ENCODE results near the gene DOP1A.

DNA sequence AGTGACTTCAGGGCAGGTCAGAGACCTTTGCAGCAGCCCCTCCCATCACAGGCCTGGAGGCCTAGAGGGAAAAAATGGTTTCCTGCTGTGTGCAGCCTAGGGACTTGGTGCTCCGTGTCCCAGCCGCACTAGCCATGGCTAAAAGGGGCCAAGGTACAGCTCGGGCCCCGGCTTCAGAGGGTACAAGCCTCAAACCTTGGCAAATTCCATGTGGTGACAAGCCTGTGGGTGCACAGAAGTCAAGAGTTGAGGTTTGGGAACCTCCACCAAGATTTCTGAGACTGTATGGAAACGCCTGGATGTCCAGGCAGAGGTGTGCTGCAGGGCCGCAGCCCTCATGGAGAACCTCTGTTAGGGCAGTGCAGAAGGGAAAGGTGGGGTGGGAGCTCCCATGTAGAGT, 35.8 kb upstream of the DOP1A start:
- TF ChIP-seq, protein P1, sequence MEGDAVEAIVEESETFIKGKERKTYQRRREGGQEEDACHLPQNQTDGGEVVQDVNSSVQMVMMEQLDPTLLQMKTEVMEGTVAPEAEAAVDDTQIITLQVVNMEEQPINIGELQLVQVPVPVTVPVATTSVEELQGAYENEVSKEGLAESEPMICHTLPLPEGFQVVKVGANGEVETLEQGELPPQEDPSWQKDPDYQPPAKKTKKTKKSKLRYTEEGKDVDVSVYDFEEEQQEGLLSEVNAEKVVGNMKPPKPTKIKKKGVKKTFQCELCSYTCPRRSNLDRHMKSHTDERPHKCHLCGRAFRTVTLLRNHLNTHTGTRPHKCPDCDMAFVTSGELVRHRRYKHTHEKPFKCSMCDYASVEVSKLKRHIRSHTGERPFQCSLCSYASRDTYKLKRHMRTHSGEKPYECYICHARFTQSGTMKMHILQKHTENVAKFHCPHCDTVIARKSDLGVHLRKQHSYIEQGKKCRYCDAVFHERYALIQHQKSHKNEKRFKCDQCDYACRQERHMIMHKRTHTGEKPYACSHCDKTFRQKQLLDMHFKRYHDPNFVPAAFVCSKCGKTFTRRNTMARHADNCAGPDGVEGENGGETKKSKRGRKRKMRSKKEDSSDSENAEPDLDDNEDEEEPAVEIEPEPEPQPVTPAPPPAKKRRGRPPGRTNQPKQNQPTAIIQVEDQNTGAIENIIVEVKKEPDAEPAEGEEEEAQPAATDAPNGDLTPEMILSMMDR (IDR thresholded peaks at IDR 0.05): no peak
- no peak for TF ChIP-seq EZH2 (IDR thresholded peaks at IDR 0.05)
- TF ChIP-seq EZH2phosphoT487 (IDR thresholded peaks at IDR 0.05): no peak
